ELR (cell line): ENCODE results near the gene BICDL2.
"Not testable (repeated sequence)": the region's sequence is repeated elsewhere in the genome, so short reads cannot be mapped to it uniquely, and the experiment has no call there.

Source experiments
- DNase-seq: peaks from one replicate; pipeline ENCODE4 v3.0.0-alpha.2; 2015; ENCODE audit warnings: low read depth

BICDL2 gene

GRCh38 chr16:3065069-3065741 lies 28.5 kb upstream of the BICDL2 start, which contains the start of gene IL32:
Gene IL32 (plus strand): TSS chr16:3065640. CDS start chr16:3065812, 172 bp downstream.
- peak; percentile 82 for DNase-seq

GRCh38 chr16:3063625-3064386 lies 27.1 kb upstream of the BICDL2 start:
- no peak for DNase-seq

DNA sequence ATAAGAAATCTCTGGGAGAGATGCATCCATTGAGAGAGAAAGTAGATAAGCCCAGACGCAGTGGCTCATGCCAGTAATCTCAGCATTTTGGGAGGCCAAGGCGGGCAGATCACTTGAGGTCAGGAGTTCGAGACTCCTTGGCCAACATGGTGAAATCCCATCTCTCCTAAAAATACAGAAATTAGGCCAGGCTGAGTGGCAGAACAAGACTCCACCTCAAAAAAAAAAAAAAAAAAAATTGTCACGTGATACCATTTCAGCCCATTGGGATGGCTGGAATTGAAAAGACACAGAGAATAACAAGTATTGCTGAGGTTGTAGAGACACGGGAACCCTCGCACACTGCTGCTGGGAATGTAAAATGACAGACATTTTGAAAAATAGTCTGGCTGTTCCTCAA lies 25.8 kb upstream of the BICDL2 start:
- DNase-seq: no peak

DNA sequence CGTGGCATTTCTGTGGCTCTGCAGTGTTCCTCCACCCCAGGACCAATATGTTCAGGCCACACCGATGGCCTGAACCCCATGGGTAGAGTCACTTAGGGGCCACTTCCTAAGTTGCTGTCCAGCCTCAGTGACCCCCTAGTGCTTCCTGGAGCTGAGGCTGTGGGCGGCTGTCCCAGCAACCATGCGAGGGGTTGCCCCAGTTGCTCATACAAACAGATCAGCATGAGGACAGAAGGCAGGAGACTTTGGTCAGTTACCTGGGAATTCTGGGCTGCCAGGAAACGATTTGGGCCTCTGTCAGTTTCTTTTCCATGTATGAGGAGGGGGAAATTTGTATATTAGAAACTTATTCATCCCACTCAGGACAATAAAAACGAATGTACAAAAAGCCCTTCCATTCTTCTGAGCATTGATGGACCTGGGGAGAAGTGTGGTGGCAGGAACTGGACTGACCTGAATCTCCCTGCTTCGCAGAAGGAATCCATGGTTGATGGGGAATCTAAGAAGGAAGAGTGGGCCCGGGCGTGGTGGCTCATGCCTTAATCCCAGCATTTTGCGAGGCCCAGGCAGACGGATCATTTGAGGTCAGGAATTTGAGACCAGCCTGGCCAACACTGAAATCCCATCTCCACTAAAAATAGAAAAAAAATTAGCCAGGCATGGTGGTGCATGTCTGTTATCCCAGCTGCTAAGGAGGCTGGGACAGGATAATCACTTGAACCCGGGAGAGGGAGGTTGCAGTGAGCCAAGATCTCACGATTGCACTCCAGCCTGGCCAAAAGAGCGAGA lies 23.8 kb upstream of the BICDL2 start:
- DNase-seq: no peak

GRCh38 chr16:3059723-3060242 lies 23.0 kb upstream of the BICDL2 start:
- no peak for DNase-seq

- DNase-seq: peak; percentile 87
Observed at GRCh38 chr16:3059041-3059722, 22.4 kb upstream of the BICDL2 start.

- peak; percentile 47 for DNase-seq
Observed at GRCh38 chr16:3058139-3059030, 21.6 kb upstream of the BICDL2 start.

- no peak for DNase-seq
Observed at GRCh38 chr16:3057181-3058138, 20.7 kb upstream of the BICDL2 start.

GRCh38 chr16:3056336-3057180 lies 19.8 kb upstream of the BICDL2 start:
- DNase-seq: no peak

GRCh38 chr16:3055734-3056115 lies 19.0 kb upstream of the BICDL2 start:
- not testable (repeated sequence) for DNase-seq

DNA sequence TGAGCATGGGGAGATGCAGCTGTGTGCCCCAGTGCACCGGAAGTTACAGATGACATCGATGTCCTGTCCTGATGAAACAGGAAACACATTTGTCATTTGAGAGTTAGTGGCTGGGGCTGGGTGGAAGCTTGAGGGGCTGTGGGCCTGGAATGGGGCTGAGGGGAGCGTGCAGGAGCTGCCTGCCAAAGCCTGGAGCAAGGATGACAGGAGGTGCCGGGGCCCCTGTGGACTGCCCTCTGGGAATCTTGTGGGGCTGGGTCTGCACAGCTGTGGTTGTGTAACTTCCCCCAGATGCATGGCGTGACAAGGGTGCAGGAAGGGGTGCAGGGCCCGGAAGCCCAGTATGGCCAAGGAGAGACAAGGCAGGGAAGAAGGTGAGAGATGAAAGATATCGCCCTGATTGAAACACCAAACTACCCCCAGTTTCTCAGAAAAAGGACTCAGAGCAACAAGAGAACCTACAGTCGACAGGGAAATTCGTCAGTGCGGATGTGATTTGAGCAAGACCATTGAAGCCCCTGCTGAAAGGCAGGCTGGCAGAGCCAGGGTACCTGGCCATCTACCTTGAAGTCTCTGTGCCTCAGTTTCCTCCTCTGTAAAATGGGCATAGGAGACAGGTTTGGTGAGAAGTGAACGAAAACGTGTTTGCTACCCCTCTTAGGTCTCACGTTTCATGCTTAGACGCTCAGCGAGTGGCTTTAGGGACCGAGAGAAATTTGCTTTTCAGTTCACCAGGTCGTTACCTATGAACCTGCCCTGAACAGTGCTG lies 18.4 kb upstream of the BICDL2 start:
- no peak for DNase-seq

- not testable (repeated sequence) for DNase-seq
Observed at GRCh38 chr16:3053330-3053710, 16.6 kb upstream of the BICDL2 start.

DNA sequence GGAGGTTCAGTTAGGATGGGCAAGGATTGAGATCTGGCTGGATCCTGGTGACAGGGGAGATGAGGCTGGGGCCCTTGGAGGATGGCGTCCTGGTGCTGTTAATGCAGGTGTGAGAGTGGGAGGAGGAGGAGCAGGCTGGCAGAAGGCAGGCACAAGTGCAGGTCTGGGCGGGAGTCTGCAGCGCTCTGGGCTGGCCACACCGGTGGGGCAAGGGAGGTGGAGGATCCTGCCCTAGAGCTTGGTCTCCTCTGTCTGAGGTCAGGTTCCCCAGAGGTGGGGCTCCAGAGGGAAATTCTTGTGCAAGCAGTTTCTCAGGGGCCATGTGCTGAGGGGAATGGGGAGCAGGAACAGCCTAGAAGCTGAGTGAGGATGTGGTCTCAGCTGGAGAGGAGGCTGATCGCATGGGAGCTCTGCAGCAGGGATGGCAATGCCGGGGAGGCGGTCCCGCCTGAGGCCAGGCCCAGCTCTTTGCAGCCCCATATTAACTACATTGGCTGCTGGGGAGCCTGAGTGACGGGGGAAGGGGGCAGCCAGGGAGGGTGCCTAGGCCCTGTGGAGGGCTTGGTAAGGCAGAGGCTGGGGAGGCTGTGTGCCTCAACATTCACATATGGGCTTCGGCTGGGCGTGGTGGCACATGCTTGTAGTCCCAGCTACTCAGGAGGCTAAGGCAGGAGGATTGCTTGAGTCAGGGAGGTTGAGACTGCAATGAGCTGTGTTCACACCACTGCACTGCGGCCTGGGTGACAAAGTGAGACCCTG lies 16.0 kb upstream of the BICDL2 start:
- DNase-seq: not testable (repeated sequence)

- no peak for DNase-seq
Observed at GRCh38 chr16:3051494-3051893, 14.8 kb upstream of the BICDL2 start.

- DNase-seq: no peak
Observed at GRCh38 chr16:3051009-3051408, 14.3 kb upstream of the BICDL2 start.

- no peak for DNase-seq
Observed at GRCh38 chr16:3050487-3050886, 13.7 kb upstream of the BICDL2 start.

- DNase-seq: no peak
Observed at GRCh38 chr16:3049921-3050481, 13.3 kb upstream of the BICDL2 start.
